MM.1S (cell line): Measurements from ENCODE around the gene PSMB5.

Source experiments
- CTCF ChIP-seq: fragments of 300-600 bp; sonication (generic); IDR thresholded peaks from 2 replicates; pipeline ENCODE4 v1.5.1; 2016; ENCODE audit warnings: antibody characterized with exemption, low read length, mixed read lengths
- EZH2 ChIP-seq: fragments of 300-600 bp; sonication (generic); optimal IDR thresholded peaks from 2 replicates; pipeline ENCODE3; 2017; ENCODE audit warnings: low read depth, mild to moderate bottlenecking, antibody characterized with exemption, low read length, mixed read lengths
- EZH2phosphoT487 ChIP-seq: fragments of 300-600 bp; sonication (generic); IDR thresholded peaks from 2 replicates; pipeline ENCODE4 v1.6.1; 2018; ENCODE audit warnings: antibody characterized with exemption, low read length

DNA sequence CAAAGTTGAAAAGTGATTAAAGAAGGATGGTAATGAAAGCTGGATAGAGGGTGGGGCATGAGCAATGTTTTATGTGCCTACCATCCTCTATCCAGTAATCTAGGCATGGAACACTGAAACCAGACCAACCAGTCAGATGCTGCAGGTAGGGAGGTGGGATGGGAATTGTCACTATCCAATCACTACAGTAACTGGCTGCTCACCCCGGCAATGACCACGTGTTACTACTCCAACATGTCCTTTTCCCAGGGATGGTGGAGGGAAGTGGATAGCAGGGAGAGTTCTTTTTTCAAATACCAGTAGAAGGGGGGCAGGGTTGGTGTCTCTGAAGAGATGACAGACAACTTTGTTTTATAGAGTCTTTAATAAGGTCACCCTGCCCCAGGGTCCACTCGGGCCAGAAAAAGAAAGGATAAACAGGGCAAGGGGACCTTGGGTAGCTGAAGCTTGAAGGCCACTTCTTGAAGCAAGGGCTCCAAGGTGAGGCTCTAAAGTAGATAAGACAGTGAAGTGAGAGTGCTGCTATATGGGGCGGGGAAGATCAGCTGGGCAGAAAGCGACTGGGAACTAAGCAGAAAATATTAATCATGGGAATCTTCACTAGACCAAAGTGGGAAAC, 37.3 kb upstream of the PSMB5 start:
- no peak for TF ChIP-seq CTCF
- TF ChIP-seq EZH2, result no peak
- TF ChIP-seq EZH2phosphoT487, result no peak
